SJCRH30 (cell line): ENCODE results near the gene RNU2-1. TPM values are rescaled to one million over a fixed set of nuclear protein-coding genes. Genes with fewer than 3 reads are reported as not detected.
A peak's percentile ranks its signal among the peaks of the same experiment; 100 is the strongest.
"Not testable (repeated sequence)": the region's sequence is repeated elsewhere in the genome, so short reads cannot be mapped to it uniquely, and the experiment has no call there.

ENCODE experiments used
- DNase-seq, 2 experiments: peaks; one replicate each; pipeline ENCODE4 v3.0.0-alpha.2; 2015 to 2020
- H3K27ac ChIP-seq: fragments of 250-450 bp; sonication (Bioruptor Pico); 2 replicates; pipeline ENCODE4 v1.5.1; 2020; ENCODE audit warnings: mild to moderate bottlenecking, moderate library complexity
- H3K27me3 ChIP-seq: fragments of 250-450 bp; sonication (Bioruptor Pico); 2 replicates; pipeline ENCODE4 v1.5.1; 2020; ENCODE audit warnings: mild to moderate bottlenecking, moderate library complexity
- H3K36me3 ChIP-seq: fragments of 250-450 bp; sonication (Bioruptor Pico); 2 replicates; pipeline ENCODE4 v1.5.1; 2020; ENCODE audit warnings: mild to moderate bottlenecking, moderate library complexity
- H3K4me1 ChIP-seq: fragments of 250-450 bp; sonication (Bioruptor Pico); 2 replicates; pipeline ENCODE4 v1.5.1; 2020; ENCODE audit warnings: mild to moderate bottlenecking, moderate library complexity
- H3K4me3 ChIP-seq: fragments of 250-450 bp; sonication (Bioruptor Pico); 2 replicates; pipeline ENCODE4 v1.5.1; 2020; ENCODE audit warnings: mild to moderate bottlenecking, moderate library complexity
- H3K9me3 ChIP-seq: fragments of 250-450 bp; sonication (Bioruptor Pico); replicated peaks from 2 replicates; pipeline ENCODE4 v1.5.1; 2020; ENCODE audit warnings: mild to moderate bottlenecking, moderate library complexity
- total RNA-seq: library from RNA; depleted of rRNA; stranded (reverse); fragments of >200 nt; shearing (Covaris generic); gene quantifications from 2 replicates; pipeline ENCODE4 v1.2.3, GENCODE V29; 2014; rRNA removed

The RNU2-1 gene
- total RNA-seq = not detected in 2 replicates

DNA sequence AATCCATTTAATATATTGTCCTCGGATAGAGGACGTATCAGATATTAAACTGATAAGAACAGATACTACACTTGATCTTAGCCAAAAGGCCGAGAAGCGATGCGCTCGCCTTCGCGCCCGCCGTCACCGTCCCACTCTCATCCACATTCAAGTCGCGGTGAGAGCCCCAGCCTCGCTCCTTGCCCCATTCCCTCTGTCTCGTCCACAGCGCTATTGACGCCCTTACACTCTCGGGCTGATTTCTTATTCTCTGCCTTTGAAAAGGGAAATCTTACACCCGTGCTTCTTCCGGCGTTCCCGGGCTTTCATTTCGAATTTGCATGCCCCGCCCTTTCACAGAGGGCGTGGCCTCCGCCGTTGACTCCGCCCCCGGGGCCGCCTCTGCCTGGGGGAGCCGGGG, at the start of gene RNU2-1:
Gene RNU2-1 (minus strand): TSS at position 101 of the 400 bp plus-strand sequence.
- H3K27me3 ChIP-seq, H3K9me3 ChIP-seq, H3K4me1 ChIP-seq, DNase-seq, H3K36me3 ChIP-seq, H3K27ac ChIP-seq, H3K4me3 ChIP-seq: not testable (repeated sequence)

DNA sequence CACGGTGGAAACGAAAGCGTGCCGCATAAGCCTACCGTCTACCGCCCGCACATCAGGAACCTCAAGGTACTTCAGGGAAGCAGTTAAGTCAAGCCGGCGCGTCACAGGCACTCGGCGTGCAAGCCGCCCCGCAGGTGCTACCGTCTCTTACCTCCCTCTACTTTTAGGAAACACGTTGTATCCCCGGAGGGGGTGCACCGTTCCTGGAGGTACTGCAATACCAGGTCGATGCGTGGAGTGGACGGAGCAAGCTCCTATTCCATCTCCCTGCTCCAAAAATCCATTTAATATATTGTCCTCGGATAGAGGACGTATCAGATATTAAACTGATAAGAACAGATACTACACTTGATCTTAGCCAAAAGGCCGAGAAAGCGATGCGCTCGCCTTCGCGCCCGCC, 39.1 kb upstream of the RNU2-1 start:
- not testable (repeated sequence) for H3K27ac ChIP-seq, H3K4me3 ChIP-seq, H3K9me3 ChIP-seq, H3K27me3 ChIP-seq, DNase-seq, H3K36me3 ChIP-seq, H3K4me1 ChIP-seq

GRCh38 chr17:43272483-43272882, 38.7 kb upstream of the RNU2-1 start:
- H3K4me3 ChIP-seq, H3K9me3 ChIP-seq, H3K36me3 ChIP-seq, H3K4me1 ChIP-seq, H3K27me3 ChIP-seq, H3K27ac ChIP-seq: not testable (repeated sequence)
- peak in 1 of 2 experiments; percentile 21 for DNase-seq

- H3K27ac ChIP-seq, H3K4me3 ChIP-seq, H3K4me1 ChIP-seq, H3K9me3 ChIP-seq, H3K27me3 ChIP-seq, DNase-seq, H3K36me3 ChIP-seq: not testable (repeated sequence)
Measured at GRCh38 chr17:43270552-43271504, 37.1 kb upstream of the RNU2-1 start.

DNA sequence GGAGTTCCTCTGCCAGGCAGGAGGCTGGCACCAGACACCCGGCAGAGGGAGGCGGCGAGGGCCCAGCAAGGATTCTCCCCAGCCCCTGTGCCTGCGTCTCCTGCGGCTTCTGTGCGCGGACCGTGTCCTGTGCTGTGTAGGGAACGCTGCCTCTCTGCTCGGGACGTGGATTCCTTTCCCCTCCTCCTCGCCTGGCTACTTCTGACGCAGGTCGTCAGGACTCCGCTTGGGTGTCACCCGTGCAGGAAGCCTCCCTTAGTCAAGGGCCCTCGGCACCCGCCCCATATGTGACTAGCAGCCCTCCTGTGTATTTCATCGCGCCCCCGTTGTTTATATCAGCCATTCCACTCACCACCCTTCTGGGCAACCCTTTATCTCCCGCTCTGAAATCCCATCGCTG, 12.7 kb upstream of the RNU2-1 start:
- H3K4me3 ChIP-seq, H3K4me1 ChIP-seq, H3K27me3 ChIP-seq, DNase-seq, H3K27ac ChIP-seq, H3K9me3 ChIP-seq, H3K36me3 ChIP-seq: not testable (repeated sequence)

DNA sequence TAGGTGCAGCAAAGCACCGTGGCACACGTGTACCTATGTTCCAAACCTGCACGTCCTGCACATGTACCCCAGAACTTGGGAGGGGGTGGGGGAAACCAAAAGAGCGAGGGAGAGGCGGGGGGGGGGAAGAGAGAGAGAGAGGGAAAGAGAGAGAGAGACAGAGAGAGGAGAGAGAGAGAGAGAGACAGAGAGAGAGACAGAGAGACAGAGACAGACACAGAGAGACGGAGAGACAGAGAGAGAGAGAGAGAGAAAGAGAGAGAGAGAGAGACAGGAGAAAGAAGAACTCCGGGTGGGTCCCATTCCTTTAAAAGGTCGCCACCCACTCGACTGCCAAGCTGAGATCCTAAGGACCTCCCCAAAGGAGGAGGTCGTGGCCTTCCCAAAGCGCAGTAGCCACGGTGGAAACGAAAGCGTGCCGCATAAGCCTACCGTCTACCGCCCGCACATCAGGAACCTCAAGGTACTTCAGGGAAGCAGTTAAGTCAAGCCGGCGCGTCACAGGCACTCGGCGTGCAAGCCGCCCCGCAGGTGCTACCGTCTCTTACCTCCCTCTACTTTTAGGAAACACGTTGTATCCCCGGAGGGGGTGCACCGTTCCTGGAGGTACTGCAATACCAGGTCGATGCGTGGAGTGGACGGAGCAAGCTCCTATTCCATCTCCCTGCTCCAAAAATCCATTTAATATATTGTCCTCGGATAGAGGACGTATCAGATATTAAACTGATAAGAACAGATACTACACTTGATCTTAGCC, 7.0 kb upstream of the RNU2-1 start:
- not testable (repeated sequence) for H3K36me3 ChIP-seq, H3K27me3 ChIP-seq, H3K4me1 ChIP-seq, DNase-seq, H3K27ac ChIP-seq, H3K4me3 ChIP-seq, H3K9me3 ChIP-seq

DNA sequence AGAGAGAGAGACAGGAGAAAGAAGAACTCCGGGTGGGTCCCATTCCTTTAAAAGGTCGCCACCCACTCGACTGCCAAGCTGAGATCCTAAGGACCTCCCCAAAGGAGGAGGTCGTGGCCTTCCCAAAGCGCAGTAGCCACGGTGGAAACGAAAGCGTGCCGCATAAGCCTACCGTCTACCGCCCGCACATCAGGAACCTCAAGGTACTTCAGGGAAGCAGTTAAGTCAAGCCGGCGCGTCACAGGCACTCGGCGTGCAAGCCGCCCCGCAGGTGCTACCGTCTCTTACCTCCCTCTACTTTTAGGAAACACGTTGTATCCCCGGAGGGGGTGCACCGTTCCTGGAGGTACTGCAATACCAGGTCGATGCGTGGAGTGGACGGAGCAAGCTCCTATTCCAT, 5.8 kb upstream of the RNU2-1 start:
- H3K4me1 ChIP-seq, H3K27ac ChIP-seq, H3K27me3 ChIP-seq, DNase-seq, H3K9me3 ChIP-seq, H3K36me3 ChIP-seq, H3K4me3 ChIP-seq: not testable (repeated sequence)

- not testable (repeated sequence) for DNase-seq, H3K36me3 ChIP-seq, H3K4me1 ChIP-seq, H3K27me3 ChIP-seq, H3K9me3 ChIP-seq, H3K27ac ChIP-seq, H3K4me3 ChIP-seq
Measured at GRCh38 chr17:43233263-43233662, 514 bp downstream of the RNU2-1 start.

GRCh38 chr17:43232021-43232699, 1.6 kb downstream of the RNU2-1 start:
- H3K4me3 ChIP-seq, H3K36me3 ChIP-seq, H3K9me3 ChIP-seq, H3K27ac ChIP-seq, H3K4me1 ChIP-seq, H3K27me3 ChIP-seq: not testable (repeated sequence)
- peak; percentile 0 to 39 for DNase-seq

- not testable (repeated sequence) for H3K27me3 ChIP-seq, H3K4me3 ChIP-seq, H3K27ac ChIP-seq, H3K4me1 ChIP-seq, DNase-seq, H3K9me3 ChIP-seq, H3K36me3 ChIP-seq
Measured at GRCh38 chr17:43231205-43232020, 2.4 kb downstream of the RNU2-1 start.

DNA sequence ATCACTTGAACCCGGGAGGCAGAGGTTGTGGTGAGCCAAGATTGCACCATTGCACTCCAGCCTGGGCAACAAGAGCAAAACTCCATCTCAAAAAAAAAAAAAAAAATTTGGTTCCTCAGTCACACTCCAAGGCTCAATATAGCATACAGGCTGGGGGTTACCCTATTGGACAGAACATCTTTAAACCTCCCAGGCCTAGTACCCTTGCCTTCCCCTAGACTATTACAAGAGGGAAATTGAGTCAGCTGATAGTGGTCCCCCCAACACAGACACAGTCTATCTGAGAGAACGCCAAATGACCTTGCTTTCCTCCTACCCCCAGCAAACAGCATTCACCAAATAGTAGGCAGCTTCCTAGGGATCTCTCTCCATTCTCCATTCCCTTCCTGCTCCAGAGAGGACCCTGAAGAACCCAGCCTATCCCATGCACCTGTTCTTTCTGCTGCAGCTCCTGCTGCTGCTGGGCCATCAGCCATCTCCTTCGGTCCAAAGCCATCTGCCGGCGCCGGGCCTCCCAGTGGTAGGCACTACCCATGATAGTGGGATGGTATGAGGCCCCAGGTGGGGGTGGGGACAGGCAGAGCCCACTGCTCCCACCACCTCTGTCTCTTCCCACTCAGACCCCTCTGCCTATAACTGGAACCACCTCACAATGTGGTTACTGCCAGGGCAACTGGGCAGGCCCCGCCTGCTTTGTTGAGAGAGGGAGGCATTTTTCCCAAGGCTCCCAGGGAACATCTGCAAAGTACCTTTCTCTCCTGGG, 5.6 kb downstream of the RNU2-1 start, which contains the start of gene CCDC200:
Gene CCDC200 (minus strand): TSS at position 604 of the 763 bp plus-strand sequence. CDS start 69 bp downstream, at position 535.
- not testable (repeated sequence) for H3K36me3 ChIP-seq, H3K27me3 ChIP-seq, DNase-seq, H3K4me1 ChIP-seq, H3K27ac ChIP-seq, H3K9me3 ChIP-seq, H3K4me3 ChIP-seq

DNA sequence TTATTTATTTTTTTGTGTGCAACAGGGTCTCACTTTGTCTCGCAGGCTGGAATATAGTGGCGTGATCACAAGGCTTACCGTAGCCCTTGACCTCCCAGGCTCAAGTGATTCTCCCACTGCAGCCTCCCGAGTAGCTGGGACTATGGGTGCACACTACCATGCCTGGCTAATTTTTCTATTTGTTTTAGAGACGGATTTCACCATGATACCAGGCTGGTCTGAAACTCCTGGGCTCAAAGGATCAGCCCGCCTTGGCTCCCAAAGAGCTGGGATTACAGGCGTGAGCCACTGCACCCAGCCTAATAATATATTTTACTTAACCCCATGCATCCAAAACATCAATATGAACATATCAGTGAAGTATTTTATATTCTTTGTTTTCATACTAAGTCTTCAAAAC, 7.4 kb downstream of the RNU2-1 start:
- Histone ChIP-seq H3K27me3 (no peaks in the 10 kb centered on the region), H3K27ac (no peak overlapping the region), H3K4me1 (no peaks in the 10 kb centered on the region), H3K36me3 (no peaks in the 10 kb centered on the region), H3K4me3 (no peak overlapping the region), H3K9me3 (no peaks in the 10 kb centered on the region)
- no peak for DNase-seq

- no peak for DNase-seq
- Histone ChIP-seq H3K27ac (no peak overlapping the region), H3K4me3 (no peak overlapping the region), H3K9me3 (no peaks in the 10 kb centered on the region), H3K36me3 (no peaks in the 10 kb centered on the region), H3K27me3 (0 out of 2 replicates have a peak, but pooled peaks cover 4% of the 10 kb centered on the region), H3K4me1 (no peaks in the 10 kb centered on the region)
Measured at GRCh38 chr17:43224146-43224705, 9.6 kb downstream of the RNU2-1 start.
